Hepatic stellate cell (primary cell): ENCODE results near the gene CENPE.

ENCODE experiments used
- DNase-seq: peaks from one replicate; pipeline ENCODE4 v3.0.0; 2011; ENCODE audit warnings: low spot score

CENPE gene

GRCh38 chr4:103136671-103137445 lies 61.3 kb downstream of the CENPE start:
- DNase-seq = no peak

- no peak for DNase-seq
Measured at GRCh38 chr4:103129174-103129573, 69.0 kb downstream of the CENPE start.

GRCh38 chr4:103126126-103126525 lies 72.0 kb downstream of the CENPE start:
- DNase-seq = no peak

- no peak for DNase-seq
Measured at GRCh38 chr4:103123114-103123513, 75.0 kb downstream of the CENPE start.

- DNase-seq = peak; percentile 1
Measured at GRCh38 chr4:103118166-103118565, 80.0 kb downstream of the CENPE start.

GRCh38 chr4:103111598-103111997 lies 86.5 kb downstream of the CENPE start:
- no peak for DNase-seq

GRCh38 chr4:103108542-103108941 lies 89.6 kb downstream of the CENPE start:
- no peak for DNase-seq

- no peak for DNase-seq
Measured at GRCh38 chr4:103105558-103106356, 92.4 kb downstream of the CENPE start.

- DNase-seq = no peak
Measured at GRCh38 chr4:103104886-103105285, 93.3 kb downstream of the CENPE start.

- DNase-seq = no peak
Measured at GRCh38 chr4:103100691-103101090, 97.5 kb downstream of the CENPE start.

GRCh38 chr4:103099691-103100392 lies 98.3 kb downstream of the CENPE start, which contains the start of gene BDH2:
Gene BDH2 (minus strand): TSS chr4:103099834. CDS start chr4:103096254, 3,580 bp downstream.
- peak; percentile 60 for DNase-seq

- DNase-seq = no peak
Measured at GRCh38 chr4:103098756-103099440, 99.2 kb downstream of the CENPE start.

GRCh38 chr4:103098341-103098740 lies 99.8 kb downstream of the CENPE start:
- no peak for DNase-seq

GRCh38 chr4:103097112-103097511 lies 101.0 kb downstream of the CENPE start:
- no peak for DNase-seq

- DNase-seq = no peak
Measured at GRCh38 chr4:103095080-103095479, 103.1 kb downstream of the CENPE start.

- DNase-seq = no peak
Measured at GRCh38 chr4:103092245-103092644, 105.9 kb downstream of the CENPE start.

GRCh38 chr4:103091601-103092223 lies 106.4 kb downstream of the CENPE start:
- no peak for DNase-seq

- DNase-seq = no peak
Measured at GRCh38 chr4:103089481-103089880, 108.7 kb downstream of the CENPE start.

GRCh38 chr4:103086551-103086950 lies 111.6 kb downstream of the CENPE start:
- DNase-seq = no peak

GRCh38 chr4:103085555-103086196 lies 112.5 kb downstream of the CENPE start:
- DNase-seq = no peak

GRCh38 chr4:103079621-103080020 lies 118.5 kb downstream of the CENPE start:
- DNase-seq = no peak
